HG03097 (cell line): ENCODE data around the gene SF3B6.

Experiments used
- ATAC-seq: cut with Tn5 transposase; IDR thresholded peaks from one replicate; pipeline ENCODE4 v1.9.1; 2021; ENCODE audit not compliant: unreplicated experiment, low FRiP score

SF3B6 gene

DNA sequence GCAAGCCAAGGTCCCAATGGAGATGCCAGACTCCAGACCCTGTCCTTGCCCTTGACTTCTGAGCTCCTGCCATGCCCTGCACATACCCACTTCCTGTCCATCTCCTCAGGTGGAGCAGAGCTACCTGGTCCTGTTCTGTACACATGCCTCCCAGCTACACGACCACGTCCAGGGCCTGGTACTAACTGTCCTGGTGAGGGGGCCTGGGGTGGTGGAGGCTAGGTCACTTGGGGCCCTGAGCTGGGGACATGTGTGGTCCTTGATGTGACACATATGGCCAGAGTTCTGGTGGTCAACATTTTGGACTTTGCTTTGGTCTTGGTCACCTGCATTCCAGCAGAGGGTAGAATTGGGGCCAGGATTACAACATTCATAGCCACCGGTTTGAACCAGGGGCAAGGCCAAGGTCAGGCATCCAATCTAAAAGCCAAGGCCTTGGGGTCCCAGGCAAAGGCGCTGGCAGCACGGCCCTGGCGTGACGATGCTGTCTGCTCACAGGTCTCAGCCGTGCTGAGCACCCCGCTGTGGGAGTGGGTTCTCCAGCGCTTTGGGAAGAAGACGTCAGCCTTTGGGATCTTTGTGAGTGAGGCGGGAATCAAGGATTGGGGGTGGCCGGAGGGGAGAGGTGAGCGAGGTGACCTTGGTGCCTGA is 53.7 kb downstream of the SF3B6 start:
- no peak for ATAC-seq

DNA sequence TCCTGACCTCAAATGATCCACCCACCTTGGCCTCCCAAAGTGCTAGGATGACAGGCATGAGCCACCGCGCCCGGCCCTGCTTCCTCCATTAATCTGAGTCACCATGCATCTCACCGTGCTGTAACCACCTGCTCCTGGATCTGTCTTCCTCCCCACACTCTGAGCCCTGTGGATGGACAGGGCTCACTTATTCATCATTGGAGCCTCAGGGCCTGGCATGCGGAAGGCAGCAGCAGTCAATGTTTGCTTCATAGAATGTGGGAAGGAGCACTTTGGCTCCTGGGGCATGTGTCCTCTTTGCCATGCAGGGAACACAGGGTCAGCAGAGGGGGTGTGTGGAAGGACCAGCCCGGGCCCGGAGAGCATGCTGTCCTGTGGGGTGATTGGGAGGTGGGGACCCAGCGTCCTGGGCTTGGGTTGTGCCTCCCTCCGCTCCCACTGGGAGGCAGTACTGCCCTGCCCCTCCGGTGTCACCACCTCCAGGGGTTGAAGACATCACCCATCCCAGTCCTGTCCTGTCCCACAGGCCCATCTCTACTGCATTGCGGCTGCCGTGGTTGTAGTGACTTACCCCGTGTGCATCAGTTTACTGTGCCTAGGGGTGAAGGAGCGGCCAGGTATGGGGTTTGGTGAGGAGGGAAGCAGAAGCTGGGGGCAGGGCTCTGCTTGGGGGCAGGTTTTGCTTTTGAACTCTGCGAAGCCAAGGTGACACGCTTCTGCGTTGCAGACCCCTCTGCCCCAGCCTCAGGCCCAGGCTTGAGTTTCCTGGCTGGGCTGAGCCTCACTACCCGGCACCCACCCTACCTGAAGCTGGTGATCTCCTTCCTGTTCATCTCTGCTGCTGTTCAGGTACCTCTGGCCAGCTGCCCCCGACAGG is 54.8 kb downstream of the SF3B6 start:
- no peak for ATAC-seq

DNA sequence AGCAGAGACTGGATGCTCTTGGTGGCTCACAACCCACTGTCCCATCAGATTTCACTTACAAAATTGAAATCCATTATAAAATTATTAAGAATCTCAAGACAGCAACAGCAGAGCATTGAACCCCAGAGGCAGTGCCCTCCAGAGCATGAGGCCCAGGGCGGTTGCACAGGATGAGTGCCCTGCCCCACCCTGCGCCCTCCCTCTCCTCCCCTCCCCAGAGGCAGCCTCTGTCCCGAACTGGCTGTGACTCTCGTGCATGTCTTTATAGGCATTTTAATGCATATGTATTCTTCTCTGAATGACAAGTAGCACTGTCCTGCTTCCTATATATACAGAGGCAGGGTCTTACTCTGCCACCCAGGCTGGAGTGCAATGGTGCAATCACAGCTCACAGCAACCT is 55.9 kb downstream of the SF3B6 start:
- no peak for ATAC-seq

DNA sequence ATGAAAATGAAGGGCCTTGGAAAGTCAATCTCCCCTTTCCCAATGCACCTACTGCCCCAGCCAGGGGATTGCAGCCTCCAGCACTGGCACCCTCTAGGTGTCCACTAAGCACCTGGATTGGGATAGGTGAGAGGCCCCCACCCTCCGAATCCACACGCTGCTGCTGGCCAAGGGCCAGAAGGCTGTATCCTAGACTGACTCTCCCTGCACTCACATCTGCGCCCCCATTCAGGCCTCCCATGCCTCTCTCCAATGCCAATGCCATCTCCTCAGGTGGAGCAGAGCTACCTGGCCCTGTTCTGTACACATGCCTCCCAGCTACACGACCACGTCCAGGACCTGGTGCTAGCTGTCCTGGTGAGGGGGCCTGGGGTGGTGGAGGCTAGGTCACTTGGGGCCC is 56.4 kb downstream of the SF3B6 start:
- ATAC-seq: no peak

DNA sequence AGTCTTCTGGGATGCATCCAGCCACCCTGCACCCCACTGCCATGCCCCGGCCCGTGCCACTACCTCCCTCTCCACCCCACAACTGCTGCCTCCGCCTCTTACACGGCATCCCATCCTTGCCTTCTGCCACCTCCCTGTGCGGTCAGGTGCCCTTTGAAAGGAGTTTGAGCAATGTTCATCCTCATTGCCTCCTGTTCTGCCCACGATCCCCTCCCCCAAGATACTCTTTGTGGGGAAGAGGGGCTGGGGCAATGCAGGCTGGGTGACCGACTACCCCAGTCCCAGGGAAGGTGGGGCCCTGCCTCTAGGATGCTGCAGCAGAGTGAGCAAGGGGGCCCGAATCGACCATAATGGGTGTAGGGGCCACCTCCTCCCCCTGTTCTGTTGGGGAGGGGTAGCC is 57.9 kb downstream of the SF3B6 start:
- ATAC-seq: no peak

DNA sequence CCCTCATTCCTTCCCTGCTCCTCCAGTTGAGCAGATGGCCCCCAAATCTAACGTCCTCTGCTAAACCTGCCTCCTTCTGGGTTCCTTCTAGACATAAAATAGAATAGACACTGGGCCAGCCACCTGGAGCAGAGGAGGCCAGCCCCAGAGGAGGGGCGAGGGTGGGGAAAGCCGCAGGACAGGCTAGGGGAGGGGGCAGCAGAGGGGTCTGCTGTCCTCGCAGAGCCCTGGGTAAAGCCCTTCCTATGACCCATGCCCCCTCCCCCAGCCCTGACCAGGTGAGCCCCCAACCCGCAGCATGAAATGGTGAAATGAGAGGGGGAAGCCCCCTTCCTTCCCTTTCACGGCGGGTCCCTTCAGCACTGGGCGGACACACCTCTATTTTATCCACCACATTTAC is 58.4 kb downstream of the SF3B6 start:
- ATAC-seq: no peak
